ENCODE measurements around the gene TBC1D10B. TPM values are rescaled to one million over a fixed set of nuclear protein-coding genes. Genes with fewer than 3 reads are reported as not detected.

Gene TBC1D10B
- total and polyA plus RNA-seq, 2 of the 8 experiments (the other 6 are each of a cell fraction or from before 2014, with no cell fraction given), result 15.4 to 28.6 TPM

GRCh38 chr16:30369091-30369937, 980 bp downstream of the TBC1D10B start (continued):
- no peak for TF ChIP-seq CHD7 (IDR thresholded peaks at IDR 0.05; ENCODE audit: insufficient replicate concordance, low read length)
- no peak for TF ChIP-seq CEBPB (IDR thresholded peaks at IDR 0.05; ENCODE audit: low read depth, low read length)
- TF ChIP-seq TEAD4 (IDR thresholded peaks at IDR 0.05; ENCODE audit: low read depth, low read length), result no peak
- TF ChIP-seq ASH2L (IDR thresholded peaks at IDR 0.05; ENCODE audit: low read length), result no peak
- TF ChIP-seq SIRT6 (IDR thresholded peaks at IDR 0.05; ENCODE audit: low read length), result no peak
- TF ChIP-seq TAF1 (IDR thresholded peaks at IDR 0.05; ENCODE audit: low read depth, low read length), result no peak
- TF ChIP-seq SRF (IDR thresholded peaks at IDR 0.05; ENCODE audit: low read depth, low read length), result no peak
- TF ChIP-seq RXRA (IDR thresholded peaks at IDR 0.05; ENCODE audit: insufficient read depth, low read depth, low read length), result no peak
